Measurements from ENCODE around the gene MT1A. TPM values are rescaled to one million over a fixed set of nuclear protein-coding genes. Genes with fewer than 3 reads are reported as not detected.

MT1A gene
- total and polyA plus RNA-seq, 2 of the 8 experiments (the other 6 are each of a cell fraction or from before 2014, with no cell fraction given) = not detected

GRCh38 chr16:56589141-56590039 lies 49.1 kb upstream of the MT1A start, which contains the start of gene MT3 (continued):
- TF ChIP-seq EGR1 (IDR thresholded peaks at IDR 0.05; ENCODE audit: borderline replicate concordance, low read depth, low read length) (peak; percentile 30; the same call in 1 of the 2 replicates), SP4 (IDR thresholded peaks at IDR 0.05; ENCODE audit: low read length) (no peak), ASH2L (IDR thresholded peaks at IDR 0.05; ENCODE audit: low read length) (peak; percentile 71), BACH1 (IDR thresholded peaks at IDR 0.05; ENCODE audit: low read length) (peak; percentile 54), HDAC2 (IDR thresholded peaks at IDR 0.05; ENCODE audit: borderline replicate concordance in 1 of 2, low read depth in 2 of 2, low read length in 2 of 2) (peak in 1 of 2 experiments; percentile 85; a peak in 1 of 4 replicates)

All from H1 (cell line).